Measurements from ENCODE around the gene GOLT1B.

- TF ChIP-seq REST (IDR thresholded peaks at IDR 0.05; ENCODE audit: borderline replicate concordance) = no peak
- TF ChIP-seq REST (CRISPR knock-in tag; IDR thresholded peaks at IDR 0.05; ENCODE audit: low read depth) = no peak
- no peak for TF ChIP-seq RAD51 (IDR thresholded peaks at IDR 0.05; ENCODE audit: borderline replicate concordance, low read depth)
- TF ChIP-seq NR0B1 (IDR thresholded peaks at IDR 0.05; ENCODE audit: partially characterized antibody) = no peak
- TF ChIP-seq ZNF324 (CRISPR knock-in tag; IDR thresholded peaks at IDR 0.05) = no peak
- TF ChIP-seq MEIS2 (IDR thresholded peaks at IDR 0.05; ENCODE audit: partially characterized antibody) = no peak
- no peak for TF ChIP-seq NFE2L1 (tag; IDR thresholded peaks at IDR 0.05; ENCODE audit: borderline replicate concordance, low read depth)
- no peak for TF ChIP-seq EZH2 (IDR thresholded peaks at IDR 0.05; ENCODE audit: borderline replicate concordance, low read depth, low read length)
- TF ChIP-seq SMAD1 (IDR thresholded peaks at IDR 0.05; ENCODE audit: low read depth, low read length, partially characterized antibody) = no peak
- TF ChIP-seq TAF15 (IDR thresholded peaks at IDR 0.05; ENCODE audit: low read depth, low read length) = no peak
- TF ChIP-seq, protein P1, sequence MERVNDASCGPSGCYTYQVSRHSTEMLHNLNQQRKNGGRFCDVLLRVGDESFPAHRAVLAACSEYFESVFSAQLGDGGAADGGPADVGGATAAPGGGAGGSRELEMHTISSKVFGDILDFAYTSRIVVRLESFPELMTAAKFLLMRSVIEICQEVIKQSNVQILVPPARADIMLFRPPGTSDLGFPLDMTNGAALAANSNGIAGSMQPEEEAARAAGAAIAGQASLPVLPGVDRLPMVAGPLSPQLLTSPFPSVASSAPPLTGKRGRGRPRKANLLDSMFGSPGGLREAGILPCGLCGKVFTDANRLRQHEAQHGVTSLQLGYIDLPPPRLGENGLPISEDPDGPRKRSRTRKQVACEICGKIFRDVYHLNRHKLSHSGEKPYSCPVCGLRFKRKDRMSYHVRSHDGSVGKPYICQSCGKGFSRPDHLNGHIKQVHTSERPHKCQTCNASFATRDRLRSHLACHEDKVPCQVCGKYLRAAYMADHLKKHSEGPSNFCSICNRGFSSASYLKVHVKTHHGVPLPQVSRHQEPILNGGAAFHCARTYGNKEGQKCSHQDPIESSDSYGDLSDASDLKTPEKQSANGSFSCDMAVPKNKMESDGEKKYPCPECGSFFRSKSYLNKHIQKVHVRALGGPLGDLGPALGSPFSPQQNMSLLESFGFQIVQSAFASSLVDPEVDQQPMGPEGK (CRISPR knock-in tag; IDR thresholded peaks at IDR 0.05; ENCODE audit: borderline replicate concordance) = no peak
Observed at GRCh38 chr12:21523148-21523547, 21.6 kb downstream of the GOLT1B start.

Measured in K562 (cell line).